ENCODE measurements around the gene CRK.
A peak's percentile ranks its signal among the peaks of the same experiment; 100 is the strongest.

CRK gene

DNA sequence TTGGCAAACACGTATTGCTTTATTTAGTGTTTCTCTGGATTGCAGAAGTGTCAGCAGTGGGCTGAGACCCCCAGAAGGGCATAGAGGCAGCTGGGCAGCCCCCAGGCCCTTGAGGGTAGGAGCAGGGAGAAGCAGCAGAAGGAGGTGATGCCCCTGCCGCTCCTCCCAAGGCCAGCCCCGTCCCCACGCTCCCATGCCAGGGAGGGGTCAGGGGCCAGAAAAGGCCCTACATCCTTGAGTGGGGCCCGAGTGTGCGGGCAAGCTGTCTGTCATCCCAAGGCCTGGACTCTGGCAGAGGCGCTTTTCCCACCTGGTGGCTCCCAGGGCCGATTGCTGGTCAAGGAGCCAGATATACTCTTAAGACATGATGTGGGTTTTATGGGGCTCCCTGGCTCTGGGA lies 8.2 kb upstream of the CRK start:
- TF ChIP-seq, protein P1, sequence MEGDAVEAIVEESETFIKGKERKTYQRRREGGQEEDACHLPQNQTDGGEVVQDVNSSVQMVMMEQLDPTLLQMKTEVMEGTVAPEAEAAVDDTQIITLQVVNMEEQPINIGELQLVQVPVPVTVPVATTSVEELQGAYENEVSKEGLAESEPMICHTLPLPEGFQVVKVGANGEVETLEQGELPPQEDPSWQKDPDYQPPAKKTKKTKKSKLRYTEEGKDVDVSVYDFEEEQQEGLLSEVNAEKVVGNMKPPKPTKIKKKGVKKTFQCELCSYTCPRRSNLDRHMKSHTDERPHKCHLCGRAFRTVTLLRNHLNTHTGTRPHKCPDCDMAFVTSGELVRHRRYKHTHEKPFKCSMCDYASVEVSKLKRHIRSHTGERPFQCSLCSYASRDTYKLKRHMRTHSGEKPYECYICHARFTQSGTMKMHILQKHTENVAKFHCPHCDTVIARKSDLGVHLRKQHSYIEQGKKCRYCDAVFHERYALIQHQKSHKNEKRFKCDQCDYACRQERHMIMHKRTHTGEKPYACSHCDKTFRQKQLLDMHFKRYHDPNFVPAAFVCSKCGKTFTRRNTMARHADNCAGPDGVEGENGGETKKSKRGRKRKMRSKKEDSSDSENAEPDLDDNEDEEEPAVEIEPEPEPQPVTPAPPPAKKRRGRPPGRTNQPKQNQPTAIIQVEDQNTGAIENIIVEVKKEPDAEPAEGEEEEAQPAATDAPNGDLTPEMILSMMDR (IDR thresholded peaks at IDR 0.05; ENCODE audit: unreplicated experiment in 3 of 3): no peak
- Mint-ChIP-seq H3K9me3 (no peaks in the 10 kb centered on the region), H3K27ac (no peak overlapping the region), H3K27me3 (ENCODE audit: low read depth) (no peaks in the 10 kb centered on the region), H3K4me3 (no peak overlapping the region), H3K4me1 (no peaks in the 10 kb centered on the region), H3K36me3 (ENCODE audit: low read depth) (peaks cover 16% of the 10 kb centered on the region)

DNA sequence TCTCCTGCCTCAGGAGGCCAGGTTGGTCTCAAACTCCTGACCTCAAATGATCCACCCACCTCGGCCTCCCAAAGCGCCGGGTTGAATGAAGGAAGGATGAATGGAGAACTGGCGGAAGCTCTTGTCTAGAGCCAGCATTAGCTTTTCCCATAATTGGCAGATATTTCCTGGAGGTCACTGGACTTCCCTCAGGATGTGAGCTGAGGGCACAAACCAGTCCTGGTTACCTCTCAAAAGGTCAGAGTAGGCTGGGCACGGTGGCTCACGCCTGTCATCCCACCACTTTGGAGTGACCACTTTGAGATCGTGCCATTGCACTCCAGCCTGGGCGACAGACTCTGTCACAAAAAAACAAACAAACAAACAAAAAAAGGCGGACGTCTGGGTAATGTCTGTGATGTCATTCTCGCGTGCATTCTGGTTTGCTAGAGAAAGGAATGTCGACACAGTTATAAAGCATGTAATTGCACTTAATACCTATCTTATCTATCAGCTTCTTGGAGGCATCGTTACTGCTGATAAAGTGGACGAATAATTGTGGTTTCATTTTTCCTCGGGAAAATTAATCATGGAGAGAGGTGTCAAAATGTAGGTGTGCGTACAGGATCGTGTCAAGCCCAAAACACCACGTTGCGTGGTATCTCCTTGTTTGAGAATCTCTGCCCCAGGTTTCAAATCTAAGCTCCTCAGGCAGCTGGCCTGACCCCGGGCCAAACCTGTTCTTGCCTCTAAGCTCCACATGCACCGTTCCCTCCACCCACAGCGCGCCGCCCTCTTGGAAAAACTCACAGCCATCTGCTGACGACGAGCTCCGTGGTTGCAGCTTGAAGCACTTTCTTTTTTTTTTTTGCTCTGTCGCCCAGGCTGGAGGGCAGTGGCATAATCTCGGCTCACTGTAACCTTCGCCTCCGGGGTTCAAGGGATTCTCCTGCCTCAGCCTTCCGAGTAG lies 6.4 kb upstream of the CRK start:
- Mint-ChIP-seq H3K27ac (no peak overlapping the region), H3K36me3 (ENCODE audit: low read depth) (peaks cover 5% of the 10 kb centered on the region), H3K4me3 (no peak overlapping the region), H3K27me3 (ENCODE audit: low read depth) (no peaks in the 10 kb centered on the region), H3K9me3 (no peaks in the 10 kb centered on the region), H3K4me1 (no peaks in the 10 kb centered on the region)
- TF ChIP-seq, protein P1 (IDR thresholded peaks at IDR 0.05; ENCODE audit: unreplicated experiment in 3 of 3): no peak

DNA sequence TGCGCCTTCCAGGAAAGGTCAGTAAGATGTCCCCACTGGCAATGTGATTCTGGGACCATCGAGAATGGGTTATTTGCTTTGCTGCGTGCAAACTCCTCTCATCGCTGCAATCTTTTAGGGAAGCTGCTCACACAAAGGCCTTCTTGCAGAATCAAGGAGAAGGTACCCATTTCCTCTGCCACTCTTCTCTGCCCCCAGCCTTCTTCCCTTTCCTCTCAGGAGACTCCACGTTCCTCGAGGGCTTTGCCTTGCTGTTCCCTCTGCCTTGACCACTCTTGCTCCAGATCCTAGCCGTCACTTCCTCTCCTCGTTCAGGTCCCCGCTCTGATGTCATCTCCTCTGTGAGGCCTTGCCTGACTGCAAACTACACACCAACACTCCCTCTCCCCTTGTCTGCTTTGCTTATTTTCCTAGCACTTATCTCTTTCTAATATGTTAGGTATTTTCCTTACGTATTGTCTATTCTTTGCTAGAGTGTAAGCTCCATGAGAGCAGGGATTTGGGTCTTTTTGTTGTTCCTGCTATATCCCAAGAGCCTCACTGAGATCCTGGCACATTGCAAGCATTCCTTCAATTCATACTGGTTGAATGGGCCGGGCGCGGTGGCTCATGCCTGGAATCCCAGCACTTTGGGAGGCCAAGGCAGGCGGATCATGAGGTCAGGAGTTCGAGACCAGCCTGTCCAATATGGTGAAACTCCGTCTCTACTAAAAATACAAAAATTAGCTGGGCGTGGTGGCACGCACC lies 5.3 kb upstream of the CRK start:
- H3K4me1 Mint-ChIP-seq: no peaks in the 10 kb centered on the region
- peak overlapping the region in 1 of 3 experiments; percentile 26 for H3K4me3 Mint-ChIP-seq
- H3K36me3 Mint-ChIP-seq (ENCODE audit: low read depth): peaks cover 5% of the 10 kb centered on the region
- H3K27ac Mint-ChIP-seq: no peak overlapping the region
- H3K9me3 Mint-ChIP-seq: no peaks in the 10 kb centered on the region
- H3K27me3 Mint-ChIP-seq (ENCODE audit: low read depth): no peaks in the 10 kb centered on the region
- TF ChIP-seq, protein P1 (IDR thresholded peaks at IDR 0.05; ENCODE audit: unreplicated experiment in 3 of 3): no peak

DNA sequence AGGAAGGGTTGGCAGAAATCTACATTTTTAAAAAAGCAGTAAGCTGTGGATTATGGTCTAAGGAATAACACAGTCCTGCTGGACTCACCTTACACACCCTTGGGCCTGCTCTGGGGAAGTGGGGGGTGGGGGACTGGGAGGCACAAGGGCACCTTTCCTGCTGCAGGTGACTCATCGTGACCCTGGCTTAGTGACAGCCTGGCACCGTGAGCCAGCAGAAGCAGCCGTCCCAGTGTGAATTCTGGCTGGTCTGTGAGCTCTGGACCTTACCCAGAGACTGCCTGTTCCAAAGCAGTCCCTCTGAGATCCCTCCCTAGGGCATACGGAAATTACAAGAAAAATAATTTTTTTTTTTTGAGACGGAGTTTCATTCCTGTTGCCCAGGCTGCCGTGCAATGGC lies 4.2 kb upstream of the CRK start:
- H3K4me1 Mint-ChIP-seq: peaks cover under 1% of the 10 kb centered on the region
- H3K4me3 Mint-ChIP-seq: no peak overlapping the region
- H3K36me3 Mint-ChIP-seq (ENCODE audit: low read depth): peaks cover 5% of the 10 kb centered on the region
- H3K9me3 Mint-ChIP-seq: no peaks in the 10 kb centered on the region
- no peak overlapping the region for H3K27ac Mint-ChIP-seq
- H3K27me3 Mint-ChIP-seq (ENCODE audit: low read depth): no peaks in the 10 kb centered on the region
- TF ChIP-seq, protein P1 (IDR thresholded peaks at IDR 0.05; ENCODE audit: unreplicated experiment in 3 of 3): no peak

DNA sequence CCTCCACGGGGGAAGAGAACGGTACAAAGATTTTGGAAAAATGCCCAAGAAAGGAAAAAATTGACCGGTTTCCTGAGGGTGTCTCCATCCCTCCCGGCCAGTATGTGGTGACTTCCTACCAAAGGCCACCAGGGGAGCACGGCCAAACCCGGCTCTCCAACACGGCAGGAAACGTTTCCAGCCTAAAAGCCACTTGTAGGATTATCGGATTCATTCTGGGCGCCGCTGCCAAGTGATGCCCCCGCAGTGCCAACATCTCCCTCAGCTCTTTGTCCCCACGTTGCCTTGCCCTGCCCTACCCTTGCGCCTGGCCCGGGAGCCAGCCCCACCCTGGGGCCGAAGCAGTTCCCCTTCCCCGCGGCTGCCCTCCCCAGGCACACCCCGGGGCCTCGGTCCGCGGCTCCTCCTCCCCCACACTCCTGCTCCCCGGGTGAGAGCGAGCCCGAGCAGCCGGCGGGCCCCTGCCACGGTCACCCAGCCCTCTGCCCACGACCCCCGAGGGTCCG lies 688 bp downstream of the CRK start:
- Mint-ChIP-seq H3K9me3 (no peaks in the 10 kb centered on the region), H3K36me3 (ENCODE audit: low read depth) (peaks cover 7% of the 10 kb centered on the region), H3K4me1 (peaks cover 17% of the 10 kb centered on the region), H3K27me3 (ENCODE audit: low read depth) (no peaks in the 10 kb centered on the region), H3K4me3 (peak overlapping the region; percentile 89 to 98 (median 91)), H3K27ac (peak overlapping the region; percentile 66 to 91 (median 71))
- TF ChIP-seq, protein P1 (IDR thresholded peaks at IDR 0.05; ENCODE audit: unreplicated experiment in 3 of 3): peak; percentile 51 to 62 (median 60)
